GM21786 (cell line): ENCODE results near the gene DCD.

Experiments
- ATAC-seq: cut with Tn5 transposase; IDR thresholded peaks from one replicate; pipeline ENCODE4 v1.9.1; 2021; ENCODE audit not compliant: unreplicated experiment

DCD gene

DNA sequence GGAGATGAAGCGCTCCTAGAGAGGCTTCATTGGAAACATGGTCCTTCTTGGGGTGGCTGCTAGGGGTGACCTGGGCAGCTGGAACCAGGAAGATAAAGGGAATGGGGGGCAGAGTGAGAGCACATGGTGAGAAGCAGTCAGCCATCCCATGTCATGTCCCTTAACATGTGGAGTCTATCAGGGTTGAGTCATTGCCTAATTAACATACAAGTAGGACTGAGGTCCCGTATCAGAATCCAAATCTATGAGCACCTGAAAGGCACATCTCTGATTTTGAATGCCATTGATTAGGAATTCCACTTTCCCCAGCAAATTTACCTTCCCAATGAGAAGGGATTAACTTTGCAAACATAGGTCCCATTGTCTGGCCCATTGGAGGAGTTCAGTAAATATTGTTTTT, 39.4 kb downstream of the DCD start:
- ATAC-seq: no peak

- ATAC-seq: no peak
Measured at GRCh38 chr12:54608156-54608555, 40.0 kb downstream of the DCD start.

- no peak for ATAC-seq
Measured at GRCh38 chr12:54606556-54606955, 41.6 kb downstream of the DCD start.

DNA sequence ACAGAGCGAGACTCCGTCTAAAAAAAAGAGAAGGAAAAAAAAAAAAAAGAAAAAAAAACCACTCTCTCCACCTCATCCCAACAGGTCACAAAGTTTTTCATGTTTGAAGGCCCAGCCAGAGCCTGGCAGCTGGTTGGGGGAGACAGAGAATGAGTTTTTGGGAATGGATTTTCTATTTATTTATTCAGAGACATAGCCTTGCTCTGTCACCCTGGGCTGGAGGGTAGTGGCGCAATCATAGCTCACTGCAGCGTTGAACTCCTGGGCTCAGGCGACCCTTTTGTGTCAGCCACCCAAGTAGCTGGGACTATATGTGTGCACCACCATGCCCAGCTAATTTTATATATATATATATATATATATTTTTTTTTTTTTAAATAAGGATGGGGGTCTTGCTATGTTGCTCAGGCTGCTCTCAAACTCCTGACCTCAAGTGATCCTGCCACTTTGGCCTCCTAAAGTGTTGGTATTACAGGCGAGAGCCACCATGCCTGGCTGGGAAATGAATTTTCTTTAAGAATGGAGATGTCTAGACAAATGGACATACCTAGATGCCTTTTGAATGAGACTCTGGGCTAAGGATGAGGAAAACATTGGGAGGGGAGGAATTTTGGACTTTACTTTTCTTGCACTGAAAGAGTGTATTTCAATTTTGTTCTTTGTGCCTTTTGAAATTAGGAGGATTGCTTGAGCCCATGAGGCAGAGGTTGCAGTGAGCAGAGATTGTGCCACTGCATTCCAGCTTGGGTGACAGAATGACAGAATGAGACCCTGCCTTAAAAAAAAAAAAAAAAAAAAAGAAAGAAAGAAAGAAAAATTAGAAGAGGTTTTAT, 42.8 kb downstream of the DCD start:
- ATAC-seq: no peak

DNA sequence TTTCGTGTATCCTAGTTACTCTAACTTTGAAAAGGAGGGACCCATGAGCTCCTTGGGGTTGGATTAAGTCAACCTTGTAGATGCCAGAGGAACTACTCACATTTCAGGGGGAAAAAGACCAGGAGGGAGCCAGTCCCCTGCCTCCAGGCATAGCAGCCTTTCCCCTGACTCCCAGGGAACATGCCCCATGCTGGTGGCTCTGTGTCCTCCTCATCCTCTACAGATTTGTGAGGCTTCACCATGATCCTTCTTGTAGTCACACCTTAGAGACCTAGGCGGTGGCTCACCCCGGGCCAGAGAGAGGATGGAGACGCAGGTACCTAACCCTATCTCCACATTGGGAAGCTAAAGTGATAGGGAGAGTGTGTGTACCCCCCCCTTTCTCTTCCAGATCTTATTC, 43.7 kb downstream of the DCD start:
- ATAC-seq: no peak

DNA sequence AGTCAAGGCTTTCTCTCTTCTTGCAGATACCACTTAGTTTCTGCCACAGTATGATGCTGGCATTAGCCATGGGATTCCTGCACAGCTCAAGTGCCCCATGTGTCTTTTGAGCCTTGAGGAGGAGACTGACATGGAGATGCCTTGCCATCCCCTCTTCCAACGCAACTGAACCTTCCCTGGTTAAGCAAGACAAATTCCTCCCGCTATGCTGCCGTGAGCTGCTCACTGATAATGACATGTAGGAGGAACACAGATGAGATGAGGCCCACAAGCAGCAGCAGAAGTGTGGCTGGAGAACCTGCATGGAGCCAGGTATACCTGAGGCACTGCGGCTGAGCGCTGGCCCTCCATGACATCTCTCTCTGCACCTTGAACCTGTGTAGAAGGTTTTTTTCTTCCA, 44.3 kb downstream of the DCD start:
- no peak for ATAC-seq

DNA sequence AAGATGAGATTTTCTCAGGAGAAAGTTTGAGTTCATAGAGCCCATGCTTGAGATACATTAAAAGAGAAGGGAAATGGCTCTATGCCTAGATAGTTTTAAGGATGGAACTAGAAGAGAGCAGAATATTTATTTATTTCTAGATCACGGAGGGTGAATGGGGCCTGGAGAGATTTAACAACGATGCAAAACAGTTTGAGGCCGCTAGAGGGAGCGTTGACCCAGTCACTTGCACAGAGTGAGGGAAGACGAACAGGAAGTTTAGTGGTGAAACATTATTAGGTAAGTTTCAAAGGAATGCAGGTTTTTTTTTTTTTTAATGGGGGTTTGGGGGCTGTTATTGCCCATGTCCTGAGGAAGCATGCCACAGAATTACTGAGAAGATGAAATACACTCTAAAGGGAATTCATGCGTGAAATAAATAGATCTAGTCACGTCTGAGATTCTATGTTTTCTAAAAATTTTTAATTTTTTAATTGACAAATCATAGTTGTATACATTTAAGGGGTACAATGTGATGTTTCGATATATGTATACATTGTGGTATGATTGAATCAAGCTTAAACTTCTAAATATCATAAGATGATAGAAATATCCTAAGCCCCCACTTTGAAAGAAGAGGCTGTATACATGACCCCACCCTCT, 44.9 kb downstream of the DCD start:
- peak; percentile 94 for ATAC-seq

DNA sequence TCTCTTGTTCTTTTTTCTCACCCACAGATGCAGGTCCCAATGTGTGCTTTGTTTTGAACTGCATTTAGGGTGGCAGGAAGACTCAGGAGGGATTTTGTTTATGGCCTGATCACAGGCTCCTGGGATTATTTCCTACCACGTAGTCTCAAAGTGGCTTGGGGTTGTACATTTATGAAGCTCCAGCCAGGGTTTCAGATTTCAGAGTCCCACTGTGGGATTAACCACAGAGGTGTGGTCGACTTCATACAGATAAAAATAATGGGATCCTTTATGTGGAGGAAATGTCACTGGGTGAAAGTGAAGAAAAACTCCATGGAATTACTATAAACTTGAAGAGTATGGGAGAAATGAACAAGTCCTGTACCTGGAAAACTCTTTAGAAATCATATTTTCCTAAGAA, 45.5 kb downstream of the DCD start:
- ATAC-seq: no peak

- no peak for ATAC-seq
Measured at GRCh38 chr12:54601841-54602240, 46.3 kb downstream of the DCD start.

GRCh38 chr12:54598970-54599369, 49.2 kb downstream of the DCD start:
- no peak for ATAC-seq

DNA sequence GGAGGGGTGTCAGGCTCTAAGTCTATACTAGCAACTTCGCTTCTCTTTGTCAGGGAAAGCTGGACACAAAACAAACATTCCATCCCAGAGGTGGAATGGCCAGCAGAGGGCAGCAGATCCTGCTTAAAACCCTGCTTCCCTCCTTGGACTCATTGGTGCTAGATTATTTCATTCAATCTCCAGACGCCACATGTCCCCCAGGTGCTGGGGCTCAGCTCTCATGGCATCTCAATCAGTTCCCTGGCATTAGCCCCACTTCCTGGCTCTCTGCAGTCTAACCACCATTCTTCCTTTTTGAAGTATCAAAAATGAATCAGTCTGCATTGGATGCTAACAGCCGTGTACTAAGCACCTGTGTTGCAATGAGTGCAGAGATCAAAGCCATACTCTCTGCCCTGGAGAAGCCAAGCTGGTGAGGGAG, 51.6 kb downstream of the DCD start:
- no peak for ATAC-seq

- no peak for ATAC-seq
Measured at GRCh38 chr12:54595471-54595870, 52.7 kb downstream of the DCD start.
